Ectodermal cell (in vitro differentiated cells): Measurements from ENCODE around the gene FOXJ3. TPM values are rescaled to one million over a fixed set of nuclear protein-coding genes. Genes with fewer than 3 reads are reported as not detected.

Experiments
- H3K27ac ChIP-seq: 2 replicates; pipeline ENCODE4 v1.7.0; 2013; ENCODE audit warnings: mild to moderate bottlenecking, low read depth, low read length; ENCODE audit not compliant: insufficient read depth, poor library complexity, severe bottlenecking
- H3K27me3 ChIP-seq: 2 replicates; pipeline ENCODE4 v1.7.0; 2013; ENCODE audit warnings: mild to moderate bottlenecking, low read length; ENCODE audit not compliant: insufficient read depth, control insufficient read depth, poor library complexity, severe bottlenecking
- H3K36me3 ChIP-seq: one replicate; pipeline ENCODE4 v1.7.0; 2013; ENCODE audit warnings: low read length; ENCODE audit not compliant: control insufficient read depth, insufficient read depth
- H3K4me1 ChIP-seq: one replicate; pipeline ENCODE4 v1.7.0; 2013; ENCODE audit warnings: low read length; ENCODE audit not compliant: control insufficient read depth, insufficient read depth
- H3K4me3 ChIP-seq: 2 replicates; pipeline ENCODE4 v1.7.0; 2013; ENCODE audit warnings: low read depth, low read length, control low read depth; ENCODE audit not compliant: insufficient read depth
- H3K9me3 ChIP-seq: 2 replicates; pipeline ENCODE4 v1.7.0; 2013; ENCODE audit warnings: mild to moderate bottlenecking, low read length, moderate library complexity; ENCODE audit not compliant: control insufficient read depth
- WGBS, 2 experiments: methylation state at CpG; one replicate each; pipeline ENCODE4 v1.1.7; 2013; ENCODE audit warnings: missing lambda C conversion rate in 2 of 2; 5-methylcytosine and 5-hydroxymethylcytosine counted together
- polyA plus RNA-seq, 4 experiments: library from polyadenylated mRNA; stranded (reverse); fragments of 50-300 nt; gene quantifications; one replicate each; pipeline ENCODE4 v1.2.3, GENCODE V29; 2013

The FOXJ3 gene
- polyA plus RNA-seq (2013, experiment 1 of 4): 48.1 TPM
- polyA plus RNA-seq (2013, experiment 2 of 4): 50.2 TPM
- polyA plus RNA-seq (2013, experiment 3 of 4): 34.8 TPM
- 41.3 TPM for polyA plus RNA-seq (2013, experiment 4 of 4)

DNA sequence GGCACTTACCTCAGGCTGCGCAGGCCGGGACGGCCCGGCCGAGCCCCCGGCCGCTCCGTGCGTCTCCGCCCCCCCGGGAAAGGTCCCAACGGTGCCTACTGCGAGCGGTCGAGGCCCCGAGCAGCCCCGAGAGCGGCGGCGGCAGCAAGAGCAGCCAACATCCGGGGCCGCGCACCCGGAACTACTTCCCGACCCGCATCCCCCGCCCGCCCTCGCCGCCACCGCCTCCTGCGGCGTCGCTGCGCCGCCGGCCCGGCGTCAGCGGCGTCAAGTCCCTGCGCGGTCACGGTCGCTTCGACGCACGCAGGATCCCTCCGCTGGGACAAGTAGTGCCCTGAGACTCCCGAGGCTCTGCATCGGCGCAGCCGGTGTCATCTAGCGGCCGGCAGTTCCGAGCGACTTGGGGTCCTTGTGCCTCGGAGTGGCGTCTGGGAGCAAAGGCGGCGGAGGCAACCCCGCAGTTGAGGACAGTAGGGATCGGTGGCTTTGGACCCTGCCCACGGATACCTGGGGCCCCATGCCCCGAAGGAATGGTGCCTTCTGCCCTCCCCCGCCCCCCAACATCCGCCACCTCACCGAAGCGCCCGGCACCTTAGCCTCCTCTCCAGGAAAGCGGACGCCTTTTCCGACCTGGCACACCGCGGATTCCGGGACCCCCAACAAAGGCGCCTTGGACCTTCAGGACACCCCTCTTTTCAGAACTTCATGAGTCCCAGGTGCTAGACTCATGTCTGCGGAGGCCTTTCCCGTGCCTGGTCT is at the start of gene FOXJ3:
Gene FOXJ3 (minus strand): TSS at position 186 of the 759 bp plus-strand sequence. CDS start 24,142 bp downstream, outside the sequence.
- Histone ChIP-seq H3K36me3 (no peaks in the 10 kb centered on the region), H3K4me1 (peaks cover 5% of the 10 kb centered on the region), H3K27ac (peak within 1 kb of the TSS; percentile 87), H3K9me3 (no peaks in the 10 kb centered on the region), H3K4me3 (peak within 1 kb of the TSS; percentile 84), H3K27me3 (no peaks in the 10 kb centered on the region)
- WGBS, 2 experiments: 0% methylated on average over 79 of the region's 79 CpGs

DNA sequence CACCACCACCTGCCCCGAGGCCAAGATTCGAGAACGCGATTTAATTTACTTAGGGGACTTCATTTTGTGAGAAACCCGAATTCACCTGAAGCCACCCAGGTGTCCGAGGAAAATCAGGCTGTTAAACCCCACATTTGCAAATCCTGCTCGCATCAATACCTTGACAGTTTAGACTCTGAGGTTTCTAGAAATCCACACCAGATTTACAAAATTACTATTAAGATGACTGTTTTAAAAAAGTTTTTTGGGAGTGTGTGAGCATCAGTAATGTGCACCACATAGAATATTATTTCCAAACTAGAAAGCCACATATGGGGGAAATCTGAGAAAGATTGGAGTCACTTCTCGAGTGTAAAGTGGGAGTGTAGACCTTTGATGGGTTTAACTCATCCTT is 46.2 kb upstream of the FOXJ3 start:
- Histone ChIP-seq H3K27me3 (peaks cover 39% of the 10 kb centered on the region), H3K4me3 (peak overlapping the region; percentile 52), H3K4me1 (peaks cover 4% of the 10 kb centered on the region), H3K9me3 (no peaks in the 10 kb centered on the region), H3K36me3 (no peaks in the 10 kb centered on the region), H3K27ac (no peak overlapping the region)
- 20 to 21% methylated on average over 8 of the region's 8 CpGs for WGBS, 2 experiments

DNA sequence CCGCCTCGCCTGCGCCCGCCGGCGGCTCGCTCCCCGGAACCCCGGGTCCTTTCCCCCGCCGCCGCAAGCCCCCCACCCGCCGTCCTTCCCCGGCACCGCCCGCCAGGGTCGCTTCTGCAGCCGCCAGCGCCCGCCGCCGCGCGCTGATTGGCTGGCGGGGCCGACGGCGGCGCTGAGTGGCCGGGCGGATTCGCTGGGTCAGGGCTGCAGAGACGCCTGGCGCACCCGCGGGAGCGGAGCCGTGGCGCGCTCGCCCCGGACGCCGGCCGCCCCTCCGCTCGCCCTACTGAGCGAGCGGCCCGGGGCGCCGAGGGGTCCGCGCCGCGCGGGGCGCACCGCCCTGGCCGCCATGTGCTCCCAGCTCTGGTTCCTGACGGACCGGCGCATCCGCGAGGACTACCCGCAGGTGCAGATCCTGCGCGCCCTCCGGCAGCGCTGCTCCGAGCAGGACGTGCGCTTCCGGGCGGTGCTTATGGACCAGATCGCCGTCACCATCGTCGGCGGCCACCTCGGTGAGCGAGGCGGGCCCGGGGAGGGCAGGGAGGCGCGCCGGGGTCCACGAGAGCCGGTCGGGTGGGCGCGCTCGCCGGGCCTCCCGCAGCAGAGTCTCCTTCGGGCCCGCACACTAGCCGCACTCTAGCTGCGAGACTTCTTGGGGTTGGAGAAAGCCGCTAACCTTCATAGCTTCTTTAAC is 45.7 kb upstream of the FOXJ3 start, which contains the start of gene RIMKLA:
Gene RIMKLA (plus strand): TSS at position 207 of the 694 bp plus-strand sequence. CDS start 143 bp downstream, at position 350.
- Histone ChIP-seq H3K4me3 (peak within 1 kb of the TSS; percentile 52), H3K4me1 (peaks cover 4% of the 10 kb centered on the region), H3K9me3 (no peaks in the 10 kb centered on the region), H3K27ac (no peak within 1 kb of the TSS), H3K36me3 (no peaks in the 10 kb centered on the region), H3K27me3 (peaks cover 39% of the 10 kb centered on the region)
- 0% methylated on average over 101 of the region's 101 CpGs for WGBS, 2 experiments

DNA sequence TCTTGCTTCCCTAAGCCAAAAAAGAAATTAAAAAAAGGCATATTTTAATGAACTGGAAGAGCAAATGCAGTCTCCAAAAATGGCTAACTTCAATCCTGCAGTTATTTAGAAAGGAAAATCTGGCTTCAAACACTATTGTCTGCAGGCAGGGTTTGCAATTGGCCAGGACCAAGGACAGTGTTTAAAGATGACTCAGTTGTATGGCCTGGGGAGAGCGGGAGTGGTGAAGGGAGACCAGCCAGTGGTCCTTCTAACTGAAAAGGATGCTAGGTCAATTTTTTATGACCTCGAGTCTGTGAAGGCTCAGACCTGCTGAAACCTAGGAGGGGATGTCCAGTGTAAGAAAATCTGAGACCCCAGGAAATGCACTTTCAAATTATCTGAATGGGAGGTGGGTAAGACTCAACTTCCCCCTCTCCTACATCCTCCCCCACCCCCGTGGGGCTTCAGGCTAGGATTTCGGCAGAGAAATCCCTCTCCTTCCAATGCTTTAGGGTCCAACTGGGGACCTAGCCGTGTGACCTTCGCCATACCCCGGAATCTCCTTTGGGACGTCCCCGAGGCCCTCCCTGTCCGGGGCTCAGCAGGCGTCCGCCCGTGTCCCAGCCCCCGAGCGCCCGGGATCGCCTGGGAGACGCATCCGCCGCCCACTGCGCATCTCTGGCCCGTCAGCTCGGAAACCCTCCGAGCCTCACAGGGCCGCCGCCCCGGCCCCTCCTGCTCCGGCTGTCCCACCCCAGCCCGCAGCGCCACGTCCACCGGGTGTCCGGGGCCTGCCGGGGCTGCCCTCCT is 45.0 kb upstream of the FOXJ3 start:
- peak overlapping the region; percentile 52 for H3K4me3 ChIP-seq
- H3K4me1 ChIP-seq: peaks cover 4% of the 10 kb centered on the region
- H3K27ac ChIP-seq: no peak overlapping the region
- no peaks in the 10 kb centered on the region for H3K36me3 ChIP-seq
- 1% methylated on average over 34 of the region's 34 CpGs for WGBS, 2 experiments
- H3K9me3 ChIP-seq: no peaks in the 10 kb centered on the region
- H3K27me3 ChIP-seq: peaks cover 39% of the 10 kb centered on the region

DNA sequence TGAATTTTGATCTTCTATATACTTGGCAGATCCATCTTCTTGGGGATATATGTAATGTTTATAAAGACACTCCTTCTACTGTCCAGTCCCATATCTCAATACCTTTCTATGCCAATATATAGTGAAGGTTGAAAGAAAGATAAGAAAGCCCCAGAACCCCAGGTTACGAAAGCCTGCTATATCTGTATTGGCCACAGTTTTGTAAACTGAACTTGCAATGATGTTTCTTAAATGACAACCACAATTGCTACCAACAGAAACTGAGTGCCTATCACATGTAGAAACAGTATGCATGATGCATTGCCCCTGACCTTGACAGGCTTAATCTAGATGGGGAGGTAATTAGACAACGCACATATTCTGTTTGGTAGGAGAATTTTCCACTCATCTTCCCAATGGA is 37.8 kb upstream of the FOXJ3 start:
- WGBS, 2 experiments: 94 to 100% methylated on average over 2 of the region's 2 CpGs
- peaks cover 3% of the 10 kb centered on the region for H3K27me3 ChIP-seq

DNA sequence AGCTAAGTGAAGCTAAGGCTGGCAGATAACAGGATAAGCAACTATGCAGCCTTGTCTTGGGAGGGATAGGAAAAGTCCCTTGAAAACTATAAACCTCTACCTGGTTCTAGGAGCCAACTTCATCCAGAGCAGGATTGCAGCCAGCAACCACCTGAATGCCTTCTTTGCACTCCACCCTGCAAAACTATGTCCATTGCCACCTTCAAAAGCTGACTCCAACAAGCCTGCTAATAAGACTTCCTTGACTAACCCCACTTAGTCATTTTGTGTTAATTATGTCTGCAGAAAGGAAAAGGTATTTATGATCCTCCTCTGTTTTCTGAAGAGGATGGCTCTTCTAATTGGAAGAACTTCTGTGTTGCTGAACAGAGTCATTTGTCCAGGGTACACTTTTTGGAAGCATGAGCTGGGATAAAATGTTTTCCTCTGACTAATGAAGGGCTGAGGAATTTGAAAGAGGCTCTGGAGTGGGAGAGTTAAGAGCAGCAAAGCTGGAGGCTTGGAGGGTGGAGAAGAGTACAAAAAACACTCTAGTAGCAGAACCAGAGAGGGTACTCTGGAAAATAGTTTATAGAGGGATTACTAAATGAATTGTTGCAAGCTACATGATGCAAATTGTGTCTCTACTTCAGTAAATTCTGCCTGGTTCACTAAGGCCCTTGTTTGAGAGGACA is 36.0 kb upstream of the FOXJ3 start:
- Histone ChIP-seq H3K9me3 (no peaks in the 10 kb centered on the region), H3K4me3 (no peak overlapping the region), H3K36me3 (no peaks in the 10 kb centered on the region), H3K4me1 (no peaks in the 10 kb centered on the region), H3K27me3 (no peaks in the 10 kb centered on the region), H3K27ac (no peak overlapping the region)

More for the DNA sequence above, 37.8 kb upstream of the FOXJ3 start:
- H3K4me1 ChIP-seq: no peaks in the 10 kb centered on the region
- H3K36me3 ChIP-seq: no peaks in the 10 kb centered on the region
- no peaks in the 10 kb centered on the region for H3K9me3 ChIP-seq
- no peak overlapping the region for H3K27ac ChIP-seq
- no peak overlapping the region for H3K4me3 ChIP-seq

DNA sequence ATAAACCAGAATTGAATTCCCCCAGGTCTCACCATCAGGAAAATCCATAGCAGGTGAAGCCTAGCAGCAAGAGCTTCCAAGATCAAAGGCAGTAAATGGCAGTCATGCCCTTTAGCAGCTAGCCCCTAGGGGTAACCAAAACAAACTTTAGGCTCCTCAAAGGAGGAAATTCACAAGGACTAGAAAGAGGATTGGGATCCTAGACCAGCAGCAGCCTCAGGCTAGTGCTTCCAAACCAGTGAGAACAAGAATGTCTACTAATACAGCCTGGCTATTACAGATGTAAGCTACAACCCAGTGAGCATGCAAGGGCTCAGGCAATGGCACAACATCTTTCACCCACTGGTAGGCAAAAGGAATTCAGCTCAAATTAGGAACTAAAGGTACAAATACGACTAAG is 34.4 kb upstream of the FOXJ3 start:
- Histone ChIP-seq H3K4me1 (no peaks in the 10 kb centered on the region), H3K9me3 (no peaks in the 10 kb centered on the region), H3K4me3 (no peak overlapping the region), H3K27me3 (no peaks in the 10 kb centered on the region), H3K36me3 (no peaks in the 10 kb centered on the region), H3K27ac (no peak overlapping the region)
- WGBS, 2 experiments: 96 to 100% methylated on average over 1 of the region's 1 CpG

DNA sequence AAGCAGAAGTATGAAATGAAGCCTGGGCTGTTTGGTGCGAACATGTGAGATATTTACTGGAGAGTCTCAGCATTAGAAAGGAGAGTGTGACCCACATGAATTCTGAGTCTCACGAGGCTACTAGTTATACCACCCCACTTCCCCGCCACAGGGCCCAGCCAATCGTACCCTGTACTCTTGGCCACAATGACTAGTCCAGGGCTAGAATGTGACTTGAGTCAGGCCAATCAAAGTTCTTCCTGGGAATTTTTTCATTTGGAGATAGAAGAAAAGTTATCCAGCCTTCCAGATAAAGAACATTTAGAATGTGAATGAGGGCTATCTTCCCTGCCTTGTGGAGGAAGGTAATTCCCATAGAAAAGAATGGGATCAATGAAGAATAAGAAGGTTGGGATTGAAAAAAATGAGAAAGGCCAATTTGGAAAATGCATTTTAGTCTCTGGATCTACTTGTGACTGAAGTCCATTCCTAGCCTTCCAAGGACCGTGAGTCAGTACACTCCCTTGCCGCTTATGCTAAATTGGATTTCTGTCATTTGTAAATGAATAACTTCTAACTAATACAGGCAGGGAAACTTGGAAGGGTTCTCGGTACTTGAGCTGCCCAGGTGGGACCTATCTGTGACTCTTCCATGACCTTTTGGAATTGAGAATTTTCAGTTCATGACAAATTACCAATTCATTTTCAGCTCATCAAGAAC is 33.2 kb upstream of the FOXJ3 start:
- no peaks in the 10 kb centered on the region for H3K27me3 ChIP-seq
- H3K27ac ChIP-seq: no peak overlapping the region
- no peaks in the 10 kb centered on the region for H3K9me3 ChIP-seq
- 86 to 87% methylated on average over 7 of the region's 7 CpGs for WGBS, 2 experiments
- H3K36me3 ChIP-seq: no peaks in the 10 kb centered on the region
- H3K4me3 ChIP-seq: no peak overlapping the region
- no peaks in the 10 kb centered on the region for H3K4me1 ChIP-seq

DNA sequence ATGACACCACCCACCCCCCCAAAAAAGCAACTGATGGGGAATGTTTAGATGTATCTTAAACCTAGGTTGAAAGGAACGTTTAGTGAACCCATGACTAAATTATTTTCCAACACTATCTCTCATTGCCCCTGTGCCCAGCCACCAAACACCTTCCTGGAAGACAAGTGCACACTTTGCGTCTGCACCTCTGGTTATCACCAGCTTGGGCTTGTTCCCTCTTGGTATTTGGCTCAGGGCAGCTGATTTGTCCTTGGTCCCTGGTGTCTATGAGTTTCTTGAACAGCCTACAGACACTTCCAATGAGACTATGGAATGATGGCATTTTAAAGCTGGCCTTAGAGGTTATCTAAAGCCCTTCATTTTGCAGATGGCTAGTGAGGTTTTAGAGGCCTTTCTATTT is 30.1 kb upstream of the FOXJ3 start:
- WGBS, 2 experiments: 82 to 90% methylated on average over 2 of the region's 2 CpGs
- Histone ChIP-seq H3K9me3 (no peaks in the 10 kb centered on the region), H3K27me3 (peaks cover 5% of the 10 kb centered on the region), H3K4me3 (no peak overlapping the region), H3K4me1 (no peaks in the 10 kb centered on the region), H3K27ac (no peak overlapping the region), H3K36me3 (no peaks in the 10 kb centered on the region)
